ENCODE measurements around the gene EIF5A.

The EIF5A gene

GRCh38 chr17:7293816-7294613 lies 13.4 kb upstream of the EIF5A start:
- Mint-ChIP-seq H3K4me1 (peaks cover 13% of the 10 kb centered on the region), H3K27ac (no peak overlapping the region), H3K36me3 (no peaks in the 10 kb centered on the region), H3K4me3 (peak overlapping the region; percentile 21), H3K9me3 (no peaks in the 10 kb centered on the region), H3K27me3 (peaks cover 8% of the 10 kb centered on the region)
- DNase-seq (ENCODE audit: low spot score in 2 of 2) (no peak), ATAC-seq (ENCODE audit: low read depth) (peak; percentile 5)

GRCh38 chr17:7294614-7295153 lies 12.7 kb upstream of the EIF5A start, which contains the start of gene YBX2:
TSS of gene YBX2 (minus strand) at chr17:7294639. CDS start at chr17:7294500, 139 bp downstream.
- peak within 1 kb of the TSS; percentile 87 for H3K4me3 Mint-ChIP-seq
- peaks cover 8% of the 10 kb centered on the region for H3K27me3 Mint-ChIP-seq
- H3K4me1 Mint-ChIP-seq: peaks cover 13% of the 10 kb centered on the region
- H3K27ac Mint-ChIP-seq: no peak within 1 kb of the TSS
- H3K9me3 Mint-ChIP-seq: no peaks in the 10 kb centered on the region
- no peaks in the 10 kb centered on the region for H3K36me3 Mint-ChIP-seq
- DNase-seq (ENCODE audit: low spot score in 2 of 2) (peak; percentile 49 to 56), ATAC-seq (ENCODE audit: low read depth) (peak; percentile 76)

- H3K4me1 Mint-ChIP-seq: peaks cover 13% of the 10 kb centered on the region
- no peak for DNase-seq (ENCODE audit: low spot score in 2 of 2)
These were observed 11.9 kb upstream of the EIF5A start for GRCh38 chr17:7295230-7296180.

GRCh38 chr17:7296189-7296861 lies 11.1 kb upstream of the EIF5A start:
- Mint-ChIP-seq H3K27me3 (peaks cover 10% of the 10 kb centered on the region), H3K4me1 (peaks cover 13% of the 10 kb centered on the region), H3K9me3 (no peaks in the 10 kb centered on the region), H3K27ac (no peak overlapping the region), H3K36me3 (no peaks in the 10 kb centered on the region), H3K4me3 (peak overlapping the region; percentile 21)
- peak; percentile 31 for ATAC-seq (ENCODE audit: low read depth)
- DNase-seq (ENCODE audit: low spot score in 2 of 2): peak; percentile 72 to 76

More at GRCh38 chr17:7295230-7296180, 11.9 kb upstream of the EIF5A start:
- H3K4me3 Mint-ChIP-seq: peak overlapping the region; percentile 87
- H3K27me3 Mint-ChIP-seq: peaks cover 10% of the 10 kb centered on the region
- no peak overlapping the region for H3K27ac Mint-ChIP-seq
- no peaks in the 10 kb centered on the region for H3K36me3 Mint-ChIP-seq
- H3K9me3 Mint-ChIP-seq: no peaks in the 10 kb centered on the region
- ATAC-seq (ENCODE audit: low read depth): peak; percentile 24

- no peaks in the 10 kb centered on the region for H3K9me3 Mint-ChIP-seq
- peaks cover 2% of the 10 kb centered on the region for H3K36me3 Mint-ChIP-seq
- peaks cover 2% of the 10 kb centered on the region for H3K4me1 Mint-ChIP-seq
- no peak overlapping the region for H3K4me3 Mint-ChIP-seq
- ATAC-seq (ENCODE audit: low read depth) (no peak), DNase-seq (ENCODE audit: low spot score in 2 of 2) (no peak)
- H3K27me3 Mint-ChIP-seq: peaks cover 5% of the 10 kb centered on the region
- H3K27ac Mint-ChIP-seq: no peak overlapping the region
These were observed 3.2 kb upstream of the EIF5A start for GRCh38 chr17:7304179-7304578.

- H3K4me3 Mint-ChIP-seq: peak overlapping the region; percentile 88
- ATAC-seq (ENCODE audit: low read depth): peak; percentile 25
- peak in 1 of 2 donors; percentile 65 for DNase-seq (ENCODE audit: low spot score in 2 of 2)
- H3K9me3 Mint-ChIP-seq: no peaks in the 10 kb centered on the region
- H3K36me3 Mint-ChIP-seq: peaks cover 31% of the 10 kb centered on the region
- no peaks in the 10 kb centered on the region for H3K27me3 Mint-ChIP-seq
- peaks cover 32% of the 10 kb centered on the region for H3K4me1 Mint-ChIP-seq
- peak overlapping the region; percentile 97 for H3K27ac Mint-ChIP-seq
These were observed 527 bp downstream of the EIF5A start for GRCh38 chr17:7307686-7308624.

GRCh38 chr17:7308625-7309433 lies 1.4 kb downstream of the EIF5A start:
- peak; percentile 74 to 85 for DNase-seq (ENCODE audit: low spot score in 2 of 2)
- Mint-ChIP-seq H3K36me3 (peaks cover 35% of the 10 kb centered on the region), H3K27ac (peak overlapping the region; percentile 97), H3K4me3 (peak overlapping the region; percentile 88), H3K27me3 (no peaks in the 10 kb centered on the region), H3K9me3 (no peaks in the 10 kb centered on the region), H3K4me1 (peaks cover 35% of the 10 kb centered on the region)
- peak; percentile 32 for ATAC-seq (ENCODE audit: low read depth)

GRCh38 chr17:7309628-7310027 lies 2.2 kb downstream of the EIF5A start:
- no peaks in the 10 kb centered on the region for H3K27me3 Mint-ChIP-seq
- H3K27ac Mint-ChIP-seq: peak overlapping the region; percentile 97
- ATAC-seq (ENCODE audit: low read depth) (no peak), DNase-seq (ENCODE audit: low spot score in 2 of 2) (no peak)
- peaks cover 41% of the 10 kb centered on the region for H3K4me1 Mint-ChIP-seq
- H3K9me3 Mint-ChIP-seq: no peaks in the 10 kb centered on the region
- H3K36me3 Mint-ChIP-seq: peaks cover 37% of the 10 kb centered on the region
- H3K4me3 Mint-ChIP-seq: peak overlapping the region; percentile 88

GRCh38 chr17:7311110-7311705 lies 3.8 kb downstream of the EIF5A start:
- no peak for DNase-seq (ENCODE audit: low spot score in 2 of 2)
- Mint-ChIP-seq H3K9me3 (no peaks in the 10 kb centered on the region), H3K4me3 (peak overlapping the region; percentile 83), H3K27ac (peak overlapping the region; percentile 92), H3K27me3 (no peaks in the 10 kb centered on the region), H3K4me1 (peaks cover 44% of the 10 kb centered on the region), H3K36me3 (peaks cover 39% of the 10 kb centered on the region)
- ATAC-seq (ENCODE audit: low read depth): no peak

- Mint-ChIP-seq H3K9me3 (no peaks in the 10 kb centered on the region), H3K4me1 (peaks cover 47% of the 10 kb centered on the region), H3K36me3 (peaks cover 37% of the 10 kb centered on the region), H3K27ac (peak overlapping the region; percentile 98), H3K27me3 (no peaks in the 10 kb centered on the region), H3K4me3 (no peak overlapping the region)
- no peak for DNase-seq (ENCODE audit: low spot score in 2 of 2)
- ATAC-seq (ENCODE audit: low read depth): no peak
These were observed 5.1 kb downstream of the EIF5A start for GRCh38 chr17:7312432-7313087.

- ATAC-seq (ENCODE audit: low read depth) (no peak), DNase-seq (ENCODE audit: low spot score in 2 of 2) (no peak)
- Mint-ChIP-seq H3K36me3 (peaks cover 40% of the 10 kb centered on the region), H3K4me1 (peaks cover 47% of the 10 kb centered on the region), H3K9me3 (no peaks in the 10 kb centered on the region), H3K4me3 (peak overlapping the region; percentile 55), H3K27me3 (no peaks in the 10 kb centered on the region), H3K27ac (peak overlapping the region; percentile 98)
These were observed 5.9 kb downstream of the EIF5A start for GRCh38 chr17:7313088-7313889.

Data from memory B cell (primary cell).